GM18907 (cell line): ENCODE measurements around the gene CCR8.
"Not testable (repeated sequence)": the region's sequence is repeated elsewhere in the genome, so short reads cannot be mapped to it uniquely, and the experiment has no call there.

ENCODE experiments used
- ATAC-seq: cut with Tn5 transposase; IDR thresholded peaks from one replicate; pipeline ENCODE4 v1.9.1; 2021; ENCODE audit warnings: mild to moderate bottlenecking, moderate library complexity; ENCODE audit not compliant: unreplicated experiment

The CCR8 gene

DNA sequence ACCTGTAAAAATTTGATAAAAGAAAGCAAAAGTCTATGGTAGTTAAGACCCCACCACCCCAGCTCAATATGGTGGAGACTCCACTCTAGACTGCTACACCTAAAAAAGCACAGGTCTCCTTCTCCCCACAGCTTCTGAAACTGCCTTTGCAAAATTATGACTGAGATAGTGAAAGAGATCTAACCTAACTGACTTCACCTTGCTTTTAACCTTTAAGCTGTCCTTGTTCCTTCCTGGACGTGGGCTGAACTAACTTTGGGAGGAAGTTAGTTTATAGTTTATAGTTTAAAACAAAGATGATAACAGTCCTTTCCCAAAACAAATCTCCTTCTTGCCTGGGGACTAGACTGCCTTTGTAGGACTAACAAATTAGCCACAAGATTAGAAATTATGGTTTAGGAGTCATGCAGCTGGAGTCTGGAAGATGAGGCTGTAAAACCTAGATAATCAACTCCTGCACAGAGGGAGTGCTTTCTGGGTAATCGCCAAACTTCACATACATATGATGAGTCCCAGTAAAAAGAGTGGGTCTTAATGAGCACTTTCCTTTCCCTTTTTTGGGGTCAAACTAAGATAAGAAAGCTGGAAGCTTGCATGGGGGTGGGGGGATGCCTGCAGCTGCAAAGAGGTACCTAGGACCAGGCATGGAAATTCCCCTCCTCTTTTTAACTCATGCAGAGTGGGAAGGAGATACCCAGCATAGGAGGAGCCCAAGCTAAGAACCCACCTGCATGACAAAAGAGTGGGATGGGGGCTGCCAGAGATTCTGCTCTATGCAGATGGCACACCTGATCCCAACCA, 17.5 kb downstream of the CCR8 start:
- ATAC-seq, result peak; percentile 87

DNA sequence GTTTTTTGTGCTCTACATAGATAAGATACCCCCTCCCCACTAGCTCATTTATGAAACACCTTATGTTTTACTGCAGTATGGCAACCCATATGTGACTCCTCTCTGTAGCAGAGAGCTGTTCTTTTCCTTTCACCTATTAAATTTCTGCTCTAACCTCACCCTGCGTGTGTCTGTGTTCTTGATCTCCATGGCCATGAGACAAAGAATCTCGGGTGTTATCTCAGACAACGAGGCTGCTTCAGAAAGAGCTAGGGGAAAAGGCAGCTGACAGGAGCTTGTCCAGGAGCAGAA, 18.0 kb downstream of the CCR8 start:
- ATAC-seq, result no peak

DNA sequence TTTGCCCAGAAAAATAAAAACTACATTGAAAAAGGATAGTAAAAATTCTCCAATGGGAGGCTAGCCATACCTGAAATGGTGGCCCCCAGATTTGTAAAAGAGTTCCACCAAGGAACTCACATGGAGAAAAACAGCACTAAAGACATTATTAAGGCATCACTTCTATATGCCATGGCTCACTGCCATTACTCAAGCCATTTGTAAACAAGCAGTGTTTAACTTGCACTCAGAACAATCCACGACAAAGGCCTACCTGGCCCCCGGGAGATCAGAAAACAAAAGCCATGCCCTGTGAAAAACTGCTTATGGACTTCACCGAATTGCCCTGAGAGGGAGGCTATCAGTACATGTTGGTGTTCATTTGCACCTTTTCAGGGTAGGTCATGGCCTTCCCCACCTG, 19.6 kb downstream of the CCR8 start:
- no peak for ATAC-seq

- ATAC-seq, result no peak
Measured at GRCh38 chr3:39350714-39351113, 21.2 kb downstream of the CCR8 start.

DNA sequence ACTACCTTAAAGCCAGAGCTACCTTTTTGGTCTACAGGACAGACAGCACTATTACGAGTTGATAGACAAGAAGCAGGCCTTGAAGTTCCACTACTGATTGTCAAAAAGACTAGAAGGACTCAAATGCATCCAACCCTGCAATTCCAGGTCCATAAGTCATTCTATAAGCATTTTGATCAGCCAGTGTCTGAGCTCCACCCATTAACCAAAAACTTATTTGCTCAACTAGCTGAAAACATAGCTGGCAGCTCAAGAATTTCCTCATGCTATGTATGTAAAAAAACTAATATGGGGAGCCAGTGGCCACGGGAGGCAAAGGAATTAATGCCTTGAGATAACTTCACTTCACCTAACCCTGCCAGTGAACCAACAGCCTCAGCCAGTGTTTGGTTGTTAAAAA, 21.6 kb downstream of the CCR8 start:
- ATAC-seq, result not testable (repeated sequence)

- not testable (repeated sequence) for ATAC-seq
Measured at GRCh38 chr3:39353168-39353927, 23.8 kb downstream of the CCR8 start.

- no peak for ATAC-seq
Measured at GRCh38 chr3:39358333-39358732, 28.8 kb downstream of the CCR8 start.

- ATAC-seq, result peak; percentile 85
Measured at GRCh38 chr3:39361252-39361927, 31.9 kb downstream of the CCR8 start.

DNA sequence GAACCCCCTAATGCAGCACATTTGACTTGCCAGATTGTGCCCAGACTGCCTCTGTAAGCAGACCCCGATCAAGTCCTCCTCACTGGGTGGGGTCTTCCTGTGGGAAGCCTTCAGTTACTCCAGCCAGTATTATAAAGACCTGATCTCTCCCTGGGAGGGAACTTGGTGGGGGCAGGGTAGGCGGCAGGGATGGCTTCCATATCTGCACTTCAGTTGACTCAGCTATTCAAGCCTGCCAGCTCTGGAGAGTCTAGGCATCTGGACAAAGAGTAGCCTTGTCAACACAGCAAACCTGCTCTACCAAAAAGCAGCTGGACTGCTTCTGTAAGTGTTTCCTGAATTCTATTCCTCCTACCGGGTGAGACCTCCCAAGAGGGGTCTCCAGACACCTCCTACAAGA, 32.7 kb downstream of the CCR8 start:
- no peak for ATAC-seq

DNA sequence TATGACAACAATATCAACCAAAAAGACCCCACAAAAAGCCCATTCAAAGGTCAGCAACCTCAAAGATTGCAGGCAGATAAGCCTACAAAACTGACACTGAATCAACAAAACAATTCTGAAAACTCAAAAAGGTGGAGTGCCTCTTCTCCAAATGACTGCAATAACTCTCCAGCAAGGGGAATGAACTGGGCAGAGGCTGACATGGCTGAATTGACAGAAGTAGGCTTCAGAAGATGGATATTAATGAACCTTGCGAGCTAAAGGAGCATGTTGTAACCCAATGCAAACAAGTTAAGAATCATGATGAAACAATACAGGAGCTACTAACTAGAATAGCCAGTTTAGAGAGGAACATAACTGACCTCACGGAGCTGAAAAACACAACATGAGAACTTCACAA, 33.3 kb downstream of the CCR8 start:
- ATAC-seq, result no peak

DNA sequence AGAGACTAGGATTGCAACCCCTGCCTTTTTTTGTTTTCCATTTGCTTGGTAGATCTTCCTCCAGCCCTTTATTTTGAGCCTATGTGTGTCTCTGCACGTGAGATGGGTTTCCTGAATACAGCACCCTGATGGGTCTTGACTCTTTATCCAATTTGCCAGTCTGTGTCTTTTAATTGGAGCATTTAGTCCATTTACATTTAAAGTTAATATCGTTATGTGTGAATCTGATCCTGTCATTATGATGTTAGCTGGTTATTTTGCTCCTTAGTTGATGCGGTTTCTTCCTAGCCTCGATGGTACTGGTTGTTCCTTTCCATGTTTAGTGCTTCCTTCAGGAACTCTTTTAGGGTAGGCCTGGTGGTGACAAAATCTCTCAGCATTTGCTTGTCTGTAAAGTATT, 40.9 kb downstream of the CCR8 start:
- ATAC-seq, result not testable (repeated sequence)

DNA sequence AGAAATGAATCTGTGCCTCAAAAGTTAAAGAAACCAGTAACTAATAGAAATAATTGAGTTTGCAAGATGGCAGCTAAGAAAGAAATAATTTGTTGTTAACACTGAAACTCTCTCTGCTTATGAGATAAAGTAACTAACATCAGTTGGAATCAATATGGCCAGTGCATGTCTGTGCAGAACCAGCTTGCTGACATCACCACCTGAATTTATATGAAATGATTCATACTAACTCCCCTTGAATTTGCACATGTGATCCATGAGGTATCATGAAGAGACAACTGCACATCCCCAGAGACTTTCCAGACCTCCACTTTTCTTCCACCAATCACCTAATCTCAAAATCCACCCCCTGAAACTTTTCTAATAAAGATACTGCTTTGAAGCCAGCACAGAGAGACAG, 43.3 kb downstream of the CCR8 start:
- ATAC-seq, result no peak

DNA sequence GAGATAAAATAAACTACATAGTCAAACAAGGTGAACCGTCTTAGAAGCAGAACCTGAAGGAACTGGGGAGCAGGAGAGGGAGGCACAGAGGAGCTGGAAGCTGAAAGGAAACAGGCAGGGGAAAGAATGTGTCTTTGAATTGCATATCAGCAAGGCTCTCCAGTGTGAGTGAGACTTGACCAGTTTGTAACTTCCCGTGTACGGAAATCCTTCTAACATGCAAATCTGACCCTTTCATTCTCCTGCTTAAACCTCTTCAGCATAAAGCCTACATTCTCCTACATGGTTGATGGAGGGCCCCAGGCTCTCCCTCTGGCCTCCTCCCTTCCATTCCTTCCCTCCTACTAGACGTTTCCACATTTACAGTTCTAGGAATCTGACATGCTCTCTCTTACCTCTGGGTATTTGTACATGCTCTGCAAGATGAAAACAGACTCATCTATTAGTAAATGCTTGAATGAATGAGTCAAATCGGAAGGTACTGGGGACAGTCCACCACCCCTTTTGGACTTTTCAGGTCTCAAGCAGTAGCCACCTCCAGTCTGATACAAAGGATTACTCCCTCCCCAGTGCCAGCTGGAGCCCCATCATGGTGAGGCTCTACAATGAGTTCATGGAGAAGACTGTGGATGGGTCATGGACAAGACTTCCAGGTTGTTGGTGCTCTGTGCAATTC, 47.6 kb downstream of the CCR8 start:
- ATAC-seq, result no peak

GRCh38 chr3:39378088-39378487, 48.6 kb downstream of the CCR8 start:
- peak; percentile 60 for ATAC-seq

DNA sequence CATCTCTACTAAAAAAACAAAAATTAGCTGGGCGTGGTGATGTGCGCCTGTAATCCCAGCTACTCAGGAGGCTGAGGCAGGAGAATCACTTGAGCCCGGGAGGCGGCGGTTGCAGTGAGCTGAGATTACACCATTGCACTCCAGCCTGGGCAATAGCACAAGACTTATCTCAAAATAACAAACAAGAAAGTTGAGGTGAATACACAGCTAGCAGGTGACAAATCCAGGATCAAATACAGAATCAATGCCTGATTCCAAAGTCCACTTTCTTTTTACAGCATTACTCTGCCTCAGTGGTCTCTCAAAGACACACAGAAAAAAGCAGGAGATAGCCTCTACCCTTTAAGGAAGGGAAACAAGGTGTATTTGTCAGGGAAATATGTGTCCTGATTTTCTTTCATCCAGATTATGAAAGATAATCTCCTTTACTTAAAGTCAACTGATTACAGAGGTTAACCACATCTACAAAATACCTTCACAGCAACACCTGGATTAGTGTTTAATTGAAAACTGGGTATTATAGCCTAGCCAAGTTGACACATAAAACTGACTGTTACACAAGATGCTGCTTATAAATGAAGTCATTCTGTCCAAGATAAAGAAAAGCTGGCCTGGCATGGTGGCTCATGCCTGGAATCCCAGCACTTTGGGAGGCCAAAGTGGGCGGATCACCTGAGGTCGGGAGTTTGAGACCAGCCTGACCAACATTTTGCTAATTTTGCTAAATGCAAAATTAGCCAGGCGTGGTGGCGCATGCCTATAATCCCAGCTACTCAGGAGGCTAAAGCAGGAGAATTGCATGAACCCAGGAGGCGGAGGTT, 49.7 kb downstream of the CCR8 start:
- ATAC-seq, result no peak

DNA sequence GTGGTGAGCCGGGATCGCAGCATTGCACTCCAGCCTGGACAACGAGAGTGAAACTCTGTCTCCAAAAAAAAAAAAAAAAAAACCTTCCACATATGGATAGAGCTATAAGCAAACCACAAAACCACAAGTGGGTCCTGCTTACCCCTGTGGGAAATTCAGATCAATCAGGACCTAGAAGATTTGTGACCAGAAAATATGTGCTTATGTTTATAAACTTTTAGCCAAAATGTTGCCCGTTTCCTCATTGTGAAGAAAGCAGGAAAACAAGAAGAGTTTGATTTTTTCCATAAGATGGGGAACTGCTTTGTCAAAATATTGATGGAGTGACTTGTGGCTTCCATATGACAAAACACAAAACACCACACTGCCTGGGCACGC, 50.3 kb downstream of the CCR8 start:
- ATAC-seq, result no peak

GRCh38 chr3:39381432-39381831, 51.9 kb downstream of the CCR8 start:
- no peak for ATAC-seq
